CD8-positive, alpha-beta memory T cell (primary cell): ENCODE data around the gene SLC46A1. TPM values are rescaled to one million over a fixed set of nuclear protein-coding genes. Genes with fewer than 3 reads are reported as not detected.
A peak's percentile ranks its signal among the peaks of the same experiment; 100 is the strongest.

ENCODE experiments used
- CTCF ChIA-PET: fragments of 350-600 bp; sonication (Branson Sonifier 250); formaldehyde crosslinking; loops from one replicate; lab custom pipeline; 2021; ENCODE audit warnings: antibody characterized with exemption; lab: Charles Lee
- POLR2A ChIA-PET: fragments of 350-600 bp; sonication (Branson Sonifier 250); formaldehyde crosslinking; loops from one replicate; lab custom pipeline; 2021; ENCODE audit warnings: antibody characterized with exemption; lab: Charles Lee
- DNase-seq, 5 donors: peaks; one replicate each; pipeline versions ENCODE4 v3.0.0 to v3.0.0-alpha.2; 2020 to 2022; ENCODE audit warnings: mixed read lengths in 1 of 5
- H3K27ac ChIP-seq: one replicate; pipeline ENCODE4 v1.7.0; 2013; ENCODE audit warnings: low read depth, mild to moderate bottlenecking, low read length, moderate library complexity
- H3K27me3 ChIP-seq: 2 replicates; pipeline ENCODE4 v1.7.0; 2013; ENCODE audit warnings: low read length, mild to moderate bottlenecking; ENCODE audit not compliant: insufficient read depth, poor library complexity, severe bottlenecking
- H3K36me3 ChIP-seq: 2 replicates; pipeline ENCODE4 v1.7.0; 2013; ENCODE audit warnings: mild to moderate bottlenecking, low read length, moderate library complexity; ENCODE audit not compliant: insufficient read depth
- H3K4me1 ChIP-seq: 2 replicates; pipeline ENCODE4 v1.7.0; 2013; ENCODE audit warnings: mild to moderate bottlenecking, low read length, moderate library complexity; ENCODE audit not compliant: insufficient read depth
- H3K4me3 ChIP-seq: 2 replicates; pipeline ENCODE4 v1.7.0; 2013; ENCODE audit warnings: mild to moderate bottlenecking, low read length
- H3K9me3 ChIP-seq: 2 replicates; pipeline ENCODE4 v1.7.0; 2013; ENCODE audit warnings: mild to moderate bottlenecking, low read length
- H3K27ac Mint-ChIP-seq, 8 donors: one replicate each; pipeline ENCODE4 v1.8.0; 2020 to 2021; ENCODE audit warnings: mixed read lengths in 8 of 8, mild to moderate bottlenecking in 6 of 8, inconsistent platforms in 3 of 8, moderate library complexity in 3 of 8
- H3K27me3 Mint-ChIP-seq, 2 donors: one replicate each; pipeline ENCODE4 v1.8.0; 2020 to 2021; ENCODE audit warnings: mixed read lengths in 2 of 2, mild to moderate bottlenecking in 1 of 2, moderate library complexity in 1 of 2
- H3K36me3 Mint-ChIP-seq, 3 donors: one replicate each; pipeline ENCODE4 v1.8.0; 2020 to 2021; ENCODE audit warnings: mixed read lengths in 3 of 3, inconsistent platforms in 1 of 3, mild to moderate bottlenecking in 1 of 3
- H3K4me1 Mint-ChIP-seq, 3 donors: one replicate each; pipeline ENCODE4 v1.8.0; 2020 to 2021; ENCODE audit warnings: mixed read lengths in 3 of 3, inconsistent platforms in 1 of 3, mild to moderate bottlenecking in 1 of 3
- H3K4me3 Mint-ChIP-seq, 7 donors: one replicate each; pipeline ENCODE4 v1.8.0; 2020 to 2021; ENCODE audit warnings: mixed read lengths in 7 of 7, mild to moderate bottlenecking in 6 of 7, moderate library complexity in 4 of 7, inconsistent platforms in 2 of 7
- H3K9me3 Mint-ChIP-seq, 5 donors: one replicate each; pipeline ENCODE4 v1.8.0; 2020 to 2022; ENCODE audit warnings: mixed read lengths in 5 of 5, mild to moderate bottlenecking in 3 of 5, moderate library complexity in 2 of 5, inconsistent platforms in 1 of 5
- polyA plus RNA-seq: library from polyadenylated mRNA; unstranded; fragments of 300-500 nt; fragmentation: Illumina TruSeq; gene quantifications from one replicate; pipeline ENCODE4 v1.2.3, GENCODE V29; 2021
- total RNA-seq, 2 experiments: library from RNA; stranded (reverse); gene quantifications; one replicate each; pipeline ENCODE4 v1.2.3, GENCODE V29; 2021

Gene SLC46A1
- total and polyA plus RNA-seq, 3 experiments from 2014 or later = 5.6 to 6.3 (median 6.0) TPM

DNA sequence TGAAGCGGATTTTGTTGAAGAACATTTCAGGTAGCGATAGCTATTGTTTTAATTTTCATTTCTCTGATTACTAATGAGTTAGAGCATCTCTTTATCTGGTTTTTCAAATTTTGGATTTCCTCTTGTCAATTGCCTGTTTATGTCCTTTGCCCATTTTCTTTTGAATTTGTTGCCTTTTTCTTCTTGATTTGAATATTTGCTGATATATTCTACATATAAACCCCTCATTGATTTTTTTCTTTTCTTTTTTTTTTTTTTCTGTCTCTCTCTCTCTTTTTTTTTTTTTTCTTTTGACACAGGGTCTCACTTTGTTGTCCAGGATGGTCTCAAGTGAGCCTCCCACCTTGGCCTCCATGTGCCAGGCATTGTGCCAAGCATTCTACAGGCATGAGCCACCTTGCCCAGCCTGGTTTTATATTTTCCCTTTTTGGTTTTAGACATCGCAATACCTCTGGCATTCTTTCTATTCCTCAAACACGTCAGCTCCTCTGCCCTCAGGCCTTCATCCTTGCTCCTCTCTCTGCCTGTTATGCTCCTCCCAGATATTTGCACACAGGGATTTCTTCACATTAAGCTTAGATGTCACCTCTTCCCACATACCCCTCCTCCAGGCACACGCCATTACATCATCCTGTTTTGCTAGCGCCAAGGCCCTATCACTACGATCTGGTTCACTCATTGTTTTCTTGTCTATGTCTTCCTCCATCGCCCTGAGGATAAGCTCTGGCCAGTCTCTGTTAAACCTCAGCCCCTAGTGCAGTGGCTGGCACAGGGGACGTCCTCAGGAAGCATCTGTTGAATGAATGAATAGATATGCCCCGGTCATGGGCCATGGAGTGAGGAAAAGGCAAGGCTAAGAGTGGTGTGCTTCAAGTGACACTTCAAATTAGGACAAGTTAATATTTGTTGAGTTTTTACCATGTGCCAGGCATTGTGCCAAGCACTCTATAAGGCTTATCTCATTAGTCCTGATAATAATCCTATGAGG, 25.9 kb downstream of the SLC46A1 start:
- Mint-ChIP-seq H3K4me1 (peaks cover 8 to 23% (median 17%) of the 10 kb centered on the region in 3 donors), H3K27ac (peak overlapping the region in 4 of 8 donors; percentile 10 to 69 (median 33)), H3K27me3 (no peaks in the 10 kb centered on the region), H3K4me3 (peak overlapping the region in 3 of 7 donors; percentile 6 to 55 (median 18)), H3K9me3 (no peaks in the 10 kb centered on the region), H3K36me3 (peaks cover 0 to 14% (median 8%) of the 10 kb centered on the region in 3 donors)
- H3K4me1 ChIP-seq = peaks cover 9% of the 10 kb centered on the region
- CTCF ChIA-PET = interaction anchor here (1.3 kb wide), 1 partner anchor 36 kb away, joined by 3 read pairs; no protein-coding TSS in a partner anchor
- H3K4me3 ChIP-seq = no peak overlapping the region
- H3K27me3 ChIP-seq = no peaks in the 10 kb centered on the region
- H3K9me3 ChIP-seq = no peaks in the 10 kb centered on the region
- no peak for DNase-seq
- POLR2A ChIA-PET = no interaction called here
- H3K27ac ChIP-seq = no peak overlapping the region
- H3K36me3 ChIP-seq = no peaks in the 10 kb centered on the region

DNA sequence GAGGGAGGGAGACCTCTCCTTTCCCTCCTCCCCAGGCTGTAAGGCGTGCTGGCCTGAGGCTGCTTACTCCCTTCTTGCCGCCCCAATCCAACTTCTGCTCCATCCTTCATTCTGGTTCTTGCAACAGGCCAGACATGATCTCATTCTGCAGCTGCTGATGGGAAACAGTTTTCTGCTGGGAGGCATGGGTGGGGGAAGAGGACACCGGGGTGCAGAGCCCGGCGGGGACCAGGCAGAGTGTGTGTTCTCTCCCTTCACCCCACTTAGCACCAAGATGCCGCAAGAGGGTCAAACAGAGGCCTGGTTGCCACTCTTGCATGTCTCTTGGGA, 33.1 kb downstream of the SLC46A1 start:
- peak overlapping the region in 6 of 8 donors; percentile 59 to 92 (median 75) for H3K27ac Mint-ChIP-seq
- CTCF ChIA-PET = interaction anchor here (0.6 to 1.3 kb wide), 2 partner anchors 8 to 37 kb away, joined by 3 to 4 read pairs; partner anchors contain the start of genes SEBOX and TNFAIP1
- H3K4me3 Mint-ChIP-seq = peak overlapping the region; percentile 60 to 87 (median 77)
- H3K4me1 ChIP-seq = peaks cover 22% of the 10 kb centered on the region
- peak overlapping the region; percentile 55 for H3K4me3 ChIP-seq
- no peaks in the 10 kb centered on the region for H3K27me3 Mint-ChIP-seq
- H3K27me3 ChIP-seq = no peaks in the 10 kb centered on the region
- no peaks in the 10 kb centered on the region for H3K9me3 Mint-ChIP-seq
- no peaks in the 10 kb centered on the region for H3K9me3 ChIP-seq
- H3K36me3 ChIP-seq = no peaks in the 10 kb centered on the region
- POLR2A ChIA-PET = interaction anchor here (2.4 kb wide), 1 partner anchor 38 kb away, joined by 9 read pairs; the partner anchor contains the start of genes IFT20 and TNFAIP1
- H3K27ac ChIP-seq = no peak overlapping the region
- DNase-seq = no peak
- H3K36me3 Mint-ChIP-seq = peaks cover 0 to 7% (median 0%) of the 10 kb centered on the region in 3 donors
- H3K4me1 Mint-ChIP-seq = peaks cover 11 to 25% (median 23%) of the 10 kb centered on the region in 3 donors

DNA sequence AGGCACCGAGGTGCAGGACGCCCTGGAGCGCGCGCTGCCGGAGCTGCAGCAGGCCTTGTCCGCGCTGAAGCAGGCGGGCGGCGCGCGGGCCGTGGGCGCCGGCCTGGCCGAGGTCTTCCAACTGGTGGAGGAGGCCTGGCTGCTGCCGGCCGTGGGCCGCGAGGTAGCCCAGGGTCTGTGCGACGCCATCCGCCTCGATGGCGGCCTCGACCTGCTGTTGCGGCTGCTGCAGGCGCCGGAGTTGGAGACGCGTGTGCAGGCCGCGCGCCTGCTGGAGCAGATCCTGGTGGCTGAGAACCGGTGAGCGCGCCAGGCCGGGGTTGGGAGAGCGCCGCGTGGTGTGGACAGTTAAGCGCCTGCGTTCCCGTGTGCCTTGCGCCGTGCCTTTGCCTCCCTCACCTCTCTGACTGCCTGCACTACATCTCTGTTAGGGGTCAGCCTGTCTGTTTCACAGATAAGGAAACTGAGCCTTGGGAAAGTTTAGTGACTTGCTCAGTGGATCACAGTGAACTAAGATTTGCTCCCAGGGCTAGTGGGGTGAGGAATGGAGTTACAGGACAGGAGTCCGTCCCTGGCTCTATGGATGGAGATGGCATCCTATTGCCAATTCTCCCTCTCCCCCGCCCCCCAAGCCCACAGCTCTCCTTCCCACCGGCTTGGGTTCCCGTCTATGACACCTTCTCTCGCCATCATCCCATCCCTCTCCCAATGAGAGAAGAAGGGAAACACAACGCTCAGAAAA, 33.6 kb downstream of the SLC46A1 start:
- H3K36me3 ChIP-seq = no peaks in the 10 kb centered on the region
- DNase-seq = no peak
- H3K36me3 Mint-ChIP-seq = peaks cover 0 to 7% (median 0%) of the 10 kb centered on the region in 3 donors
- H3K27me3 Mint-ChIP-seq = no peaks in the 10 kb centered on the region
- peak overlapping the region in 7 of 8 donors; percentile 59 to 86 (median 71) for H3K27ac Mint-ChIP-seq
- peaks cover 11 to 25% (median 23%) of the 10 kb centered on the region in 3 donors for H3K4me1 Mint-ChIP-seq
- peaks cover 22% of the 10 kb centered on the region for H3K4me1 ChIP-seq
- H3K4me3 Mint-ChIP-seq = peak overlapping the region; percentile 69 to 91 (median 78)
- H3K9me3 Mint-ChIP-seq = no peaks in the 10 kb centered on the region
- peak overlapping the region; percentile 70 for H3K4me3 ChIP-seq
- H3K27me3 ChIP-seq = no peaks in the 10 kb centered on the region
- ChIA-PET CTCF (interaction anchor here (1.3 kb wide), 1 partner anchor 7 kb away, joined by 4 read pairs; the partner anchor contains the start of gene SEBOX), POLR2A (interaction anchor here (2.3 to 2.4 kb wide), 2 partner anchors 12 to 37 kb away, joined by 9 read pairs; partner anchors contain the start of genes IFT20 and TNFAIP1)
- H3K9me3 ChIP-seq = no peaks in the 10 kb centered on the region
- peak overlapping the region; percentile 75 for H3K27ac ChIP-seq

DNA sequence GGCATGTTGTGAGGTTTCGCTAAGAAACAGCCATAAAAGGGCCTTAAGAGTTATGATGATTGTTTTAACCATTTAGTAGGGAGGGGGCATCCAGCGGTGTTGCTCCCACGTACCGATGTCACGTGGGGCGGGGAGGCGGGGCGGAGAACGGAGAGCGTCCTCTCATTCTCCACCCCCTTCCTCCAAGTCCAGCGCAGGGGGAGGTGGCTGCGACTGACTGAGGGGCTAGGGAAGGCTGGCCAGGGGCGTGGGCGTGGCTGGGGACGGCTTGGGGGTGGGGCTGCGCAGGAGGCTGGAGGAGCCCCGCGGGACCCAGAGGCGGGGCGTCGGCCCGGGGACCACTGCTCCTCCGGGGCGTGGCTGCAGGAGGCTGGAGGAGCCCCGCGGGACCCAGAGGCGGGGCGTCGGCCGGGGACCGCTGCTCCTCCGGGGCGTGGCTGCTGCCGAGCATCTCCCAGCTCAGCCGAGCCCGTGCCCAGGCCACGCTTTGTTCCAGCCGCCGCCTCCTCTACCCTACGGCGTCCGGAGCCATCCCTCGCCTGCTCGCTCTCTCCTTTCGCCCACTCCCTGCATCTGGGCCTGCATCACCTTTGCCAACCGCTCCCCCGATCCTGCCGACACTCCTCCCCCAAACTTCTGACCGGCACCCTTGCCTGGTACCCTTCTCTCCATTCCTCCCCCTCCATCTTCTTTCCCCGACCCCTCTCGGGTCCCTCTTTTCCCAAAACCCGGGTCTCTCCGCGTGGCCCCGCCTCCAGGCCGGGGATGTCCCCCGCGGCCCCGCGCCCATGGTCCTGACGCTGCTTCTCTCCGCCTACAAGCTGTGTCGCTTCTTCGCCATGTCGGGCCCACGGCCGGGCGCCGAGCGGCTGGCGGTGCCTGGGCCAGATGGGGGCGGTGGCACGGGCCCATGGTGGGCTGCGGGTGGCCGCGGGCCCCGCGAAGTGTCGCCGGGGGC, 34.5 kb downstream of the SLC46A1 start, which contains the start of gene SARM1:
Gene SARM1, plus strand, starts transcription at position 450 of the 958 bp plus-strand sequence. Its CDS starts 339 bp downstream, at position 789.
- Mint-ChIP-seq H3K36me3 (peaks cover 0 to 5% (median 0%) of the 10 kb centered on the region in 3 donors), H3K27me3 (no peaks in the 10 kb centered on the region), H3K9me3 (no peaks in the 10 kb centered on the region), H3K4me3 (peak within 1 kb of the TSS; percentile 88 to 97 (median 93)), H3K4me1 (peaks cover 11 to 25% (median 23%) of the 10 kb centered on the region in 3 donors), H3K27ac (peak within 1 kb of the TSS; percentile 65 to 99 (median 96))
- no peaks in the 10 kb centered on the region for H3K27me3 ChIP-seq
- H3K4me3 ChIP-seq = peak within 1 kb of the TSS; percentile 70
- H3K9me3 ChIP-seq = no peaks in the 10 kb centered on the region
- ChIA-PET POLR2A (interaction anchor here (2.2 to 2.4 kb wide), 3 partner anchors 13 to 36 kb away, joined by 8 to 9 read pairs (median 9); partner anchors contain the start of genes IFT20, POLDIP2 and TNFAIP1), CTCF (interaction anchor here (1.4 kb wide), 1 partner anchor 13 kb away, joined by 6 read pairs; no protein-coding TSS in a partner anchor)
- peaks cover 22% of the 10 kb centered on the region for H3K4me1 ChIP-seq
- peak within 1 kb of the TSS; percentile 75 for H3K27ac ChIP-seq
- DNase-seq = peak; percentile 70 to 88 (median 78)
- H3K36me3 ChIP-seq = no peaks in the 10 kb centered on the region

DNA sequence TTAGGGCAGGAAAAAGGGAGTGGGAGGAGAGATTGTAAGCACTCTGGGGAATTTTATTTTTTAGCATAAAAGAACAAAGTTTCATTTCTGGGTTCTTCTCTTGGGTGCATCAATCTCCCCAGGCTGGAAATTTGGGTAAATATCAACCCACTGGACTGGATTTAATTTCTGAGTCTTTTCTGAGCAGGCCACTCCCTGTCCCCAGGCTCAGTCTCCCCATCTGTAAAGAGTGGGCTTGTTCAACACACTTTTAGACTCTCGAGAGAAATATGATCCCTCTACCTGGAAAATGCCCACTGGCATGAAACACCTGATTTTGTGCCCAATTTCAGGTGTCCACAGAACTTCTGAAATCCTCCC, 35.3 kb downstream of the SLC46A1 start:
- POLR2A ChIA-PET = interaction anchor here (2.2 to 2.4 kb wide), 3 partner anchors 13 to 35 kb away, joined by 8 to 9 read pairs (median 9); partner anchors contain the start of genes IFT20, POLDIP2 and TNFAIP1
- Mint-ChIP-seq H3K27ac (peak overlapping the region; percentile 65 to 99 (median 96)), H3K4me1 (peaks cover 11 to 25% (median 23%) of the 10 kb centered on the region in 3 donors), H3K27me3 (no peaks in the 10 kb centered on the region), H3K9me3 (no peaks in the 10 kb centered on the region), H3K36me3 (peaks cover 0 to 5% (median 0%) of the 10 kb centered on the region in 3 donors), H3K4me3 (peak overlapping the region; percentile 88 to 97 (median 93))
- Histone ChIP-seq H3K9me3 (no peaks in the 10 kb centered on the region), H3K27ac (no peak overlapping the region), H3K36me3 (no peaks in the 10 kb centered on the region), H3K4me3 (peak overlapping the region; percentile 55), H3K4me1 (peaks cover 22% of the 10 kb centered on the region), H3K27me3 (no peaks in the 10 kb centered on the region)
- CTCF ChIA-PET = interaction anchor here (1.2 to 1.4 kb wide), 3 partner anchors 13 to 46 kb away, joined by 3 to 6 read pairs (median 5); partner anchors contain the start of gene POLDIP2
- DNase-seq = no peak

DNA sequence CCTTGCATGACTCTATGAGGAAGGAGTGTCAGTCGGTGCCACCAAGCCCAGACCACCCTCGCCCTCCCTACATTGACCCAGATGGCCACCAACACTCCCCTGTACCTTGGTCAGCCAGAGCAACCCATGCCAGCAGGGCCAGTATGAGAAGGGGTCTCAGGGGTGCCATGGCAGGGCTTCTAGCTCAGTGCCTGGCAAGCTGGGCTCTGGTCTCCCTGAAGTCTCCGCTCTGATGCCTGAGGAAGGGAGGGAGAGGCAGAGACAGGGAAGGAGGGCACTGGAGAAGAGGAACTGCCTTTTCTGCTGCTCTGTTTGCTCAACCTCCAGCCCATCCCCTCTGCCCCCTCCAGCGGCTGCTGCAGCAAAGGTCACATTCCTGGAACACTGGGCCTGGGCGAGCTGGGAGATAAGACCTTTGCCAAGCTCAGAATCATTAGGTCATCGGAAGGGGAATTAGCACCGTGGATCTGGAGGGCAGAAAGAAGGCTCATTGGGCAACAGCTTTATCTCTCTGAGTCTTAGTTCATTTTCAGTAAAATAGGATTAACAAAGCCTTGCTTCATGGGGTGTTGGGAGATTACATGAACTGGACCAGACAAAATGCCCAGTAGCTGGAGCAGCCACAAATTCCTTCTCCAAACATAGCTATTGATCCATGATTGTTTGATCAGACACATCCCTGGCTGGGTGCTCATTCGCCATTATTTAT, 35.8 kb downstream of the SLC46A1 start, which contains the start of gene VTN:
Gene VTN, minus strand, starts transcription at position 273 of the 709 bp plus-strand sequence. Its CDS starts 104 bp downstream, at position 169.
- Histone ChIP-seq H3K4me3 (peak within 1 kb of the TSS; percentile 55), H3K36me3 (no peaks in the 10 kb centered on the region), H3K9me3 (no peaks in the 10 kb centered on the region), H3K27ac (no peak within 1 kb of the TSS), H3K27me3 (no peaks in the 10 kb centered on the region), H3K4me1 (peaks cover 22% of the 10 kb centered on the region)
- Mint-ChIP-seq H3K36me3 (peaks cover 0 to 9% (median 0%) of the 10 kb centered on the region in 3 donors), H3K27me3 (no peaks in the 10 kb centered on the region), H3K27ac (peak within 1 kb of the TSS; percentile 65 to 99 (median 96)), H3K4me3 (peak within 1 kb of the TSS; percentile 88 to 97 (median 93)), H3K4me1 (peaks cover 11 to 25% (median 23%) of the 10 kb centered on the region in 3 donors), H3K9me3 (no peaks in the 10 kb centered on the region)
- DNase-seq = no peak
- POLR2A ChIA-PET = interaction anchor here (2.2 to 2.4 kb wide), 3 partner anchors 12 to 35 kb away, joined by 8 to 9 read pairs (median 9); partner anchors contain the start of genes IFT20, POLDIP2 and TNFAIP1
- CTCF ChIA-PET = interaction anchor here (1.2 to 1.4 kb wide), 3 partner anchors 13 to 46 kb away, joined by 3 to 6 read pairs (median 5); partner anchors contain the start of gene POLDIP2
